ENCODE data around the gene DNAAF2. TPM values are rescaled to one million over a fixed set of nuclear protein-coding genes. Genes with fewer than 3 reads are reported as not detected.

Gene DNAAF2
- total and polyA plus RNA-seq, 2 of the 13 experiments (the other 11 are each of a cell fraction or from before 2014, with no cell fraction given) = 6.1 to 13.6 TPM

- peak; percentile 3; the same call in 1 of the 2 replicates for TF ChIP-seq ZNF362 (CRISPR knock-in tag; IDR thresholded peaks at IDR 0.05; ENCODE audit: borderline replicate concordance)
- no peak for TF ChIP-seq ZZZ3 (CRISPR knock-in tag; IDR thresholded peaks at IDR 0.05; ENCODE audit: borderline replicate concordance)
- peak; percentile 69; the same call in 1 of the 2 replicates for TF ChIP-seq ZBTB14 (CRISPR knock-in tag; IDR thresholded peaks at IDR 0.05)
- no peak; the same call in 1 of the 2 replicates for TF ChIP-seq CAMTA2 (CRISPR knock-in tag; IDR thresholded peaks at IDR 0.05; ENCODE audit: borderline replicate concordance)
- TF ChIP-seq ZNF318 (CRISPR knock-in tag; IDR thresholded peaks at IDR 0.05) = no peak
- no peak; the same call in 1 of the 2 replicates for TF ChIP-seq ZNF615 (CRISPR knock-in tag; IDR thresholded peaks at IDR 0.05; ENCODE audit: borderline replicate concordance)
- no peak for TF ChIP-seq ZNF3 (CRISPR knock-in tag; IDR thresholded peaks at IDR 0.05)
- peak; percentile 91 for TF ChIP-seq BATF2 (CRISPR knock-in tag; IDR thresholded peaks at IDR 0.05)
- TF ChIP-seq MAZ (IDR thresholded peaks at IDR 0.05; ENCODE audit: borderline replicate concordance, low read depth, low read length) = peak; percentile 95
- TF ChIP-seq MAZ (CRISPR knock-in tag; IDR thresholded peaks at IDR 0.05; ENCODE audit: low read depth) = peak; percentile 75; the same call in 1 of the 2 replicates
- peak; percentile 44 for TF ChIP-seq ZNF274 (CRISPR knock-in tag; IDR thresholded peaks at IDR 0.05)
- TF ChIP-seq FOXJ3 (CRISPR knock-in tag; IDR thresholded peaks at IDR 0.05; ENCODE audit: borderline replicate concordance) = no peak; the same call in 1 of the 2 replicates
- TF ChIP-seq SIX1 (CRISPR knock-in tag; IDR thresholded peaks at IDR 0.05; ENCODE audit: borderline replicate concordance) = no peak
These were observed 1.2 kb downstream of the DNAAF2 start (continued) for GRCh38 chr14:49633640-49634546.
